GM04503 (cell line): ENCODE measurements around the gene SHISA5.
A peak's percentile ranks its signal among the peaks of the same experiment; 100 is the strongest.
"Not testable (repeated sequence)": the region's sequence is repeated elsewhere in the genome, so short reads cannot be mapped to it uniquely, and the experiment has no call there.

Source experiments
- DNase-seq: peaks from one replicate; pipeline ENCODE4 v3.0.0-alpha.2; 2012; ENCODE audit warnings: low read depth

SHISA5 gene

GRCh38 chr3:48477959-48478520 is 25.9 kb downstream of the SHISA5 start:
- DNase-seq: no peak

GRCh38 chr3:48476426-48477053 is 27.4 kb downstream of the SHISA5 start:
- no peak for DNase-seq

GRCh38 chr3:48475188-48475587 is 28.8 kb downstream of the SHISA5 start:
- DNase-seq: no peak

- no peak for DNase-seq
These were observed 29.4 kb downstream of the SHISA5 start for GRCh38 chr3:48474619-48475018.

GRCh38 chr3:48474031-48474430 is 29.9 kb downstream of the SHISA5 start:
- not testable (repeated sequence) for DNase-seq

GRCh38 chr3:48473617-48473952 is 30.4 kb downstream of the SHISA5 start:
- no peak for DNase-seq

- DNase-seq: peak; percentile 59
These were observed 30.9 kb downstream of the SHISA5 start for GRCh38 chr3:48472923-48473616.

- no peak for DNase-seq
These were observed 31.4 kb downstream of the SHISA5 start for GRCh38 chr3:48472673-48472922.

GRCh38 chr3:48470286-48470685 is 33.7 kb downstream of the SHISA5 start:
- DNase-seq: no peak

- DNase-seq: no peak
These were observed 34.7 kb downstream of the SHISA5 start for GRCh38 chr3:48469046-48469915.

- DNase-seq: no peak
These were observed 35.6 kb downstream of the SHISA5 start for GRCh38 chr3:48468329-48468731.

- no peak for DNase-seq
These were observed 36.3 kb downstream of the SHISA5 start for GRCh38 chr3:48467473-48468267.

- DNase-seq: no peak
These were observed 36.9 kb downstream of the SHISA5 start for GRCh38 chr3:48467110-48467454.

- DNase-seq: no peak
These were observed 37.4 kb downstream of the SHISA5 start for GRCh38 chr3:48466386-48467109.

- peak; percentile 100 for DNase-seq
These were observed 38.2 kb downstream of the SHISA5 start for GRCh38 chr3:48465531-48466378.

GRCh38 chr3:48465237-48465530 is 38.8 kb downstream of the SHISA5 start:
- DNase-seq: no peak

GRCh38 chr3:48464713-48465221 is 39.2 kb downstream of the SHISA5 start:
- no peak for DNase-seq

GRCh38 chr3:48463703-48464102 is 40.3 kb downstream of the SHISA5 start:
- DNase-seq: no peak

GRCh38 chr3:48461767-48462166 is 42.2 kb downstream of the SHISA5 start:
- not testable (repeated sequence) for DNase-seq

GRCh38 chr3:48460517-48460902 is 43.5 kb downstream of the SHISA5 start:
- DNase-seq: no peak
